TTC549 (cell line): ENCODE data around the gene TGM2.

Source experiments
- FAIRE-seq: peaks from 2 replicates; lab custom pipeline; 2012; peaks lifted over from hg19 to GRCh38; lab: Jason Lieb, UNC

Gene TGM2

DNA sequence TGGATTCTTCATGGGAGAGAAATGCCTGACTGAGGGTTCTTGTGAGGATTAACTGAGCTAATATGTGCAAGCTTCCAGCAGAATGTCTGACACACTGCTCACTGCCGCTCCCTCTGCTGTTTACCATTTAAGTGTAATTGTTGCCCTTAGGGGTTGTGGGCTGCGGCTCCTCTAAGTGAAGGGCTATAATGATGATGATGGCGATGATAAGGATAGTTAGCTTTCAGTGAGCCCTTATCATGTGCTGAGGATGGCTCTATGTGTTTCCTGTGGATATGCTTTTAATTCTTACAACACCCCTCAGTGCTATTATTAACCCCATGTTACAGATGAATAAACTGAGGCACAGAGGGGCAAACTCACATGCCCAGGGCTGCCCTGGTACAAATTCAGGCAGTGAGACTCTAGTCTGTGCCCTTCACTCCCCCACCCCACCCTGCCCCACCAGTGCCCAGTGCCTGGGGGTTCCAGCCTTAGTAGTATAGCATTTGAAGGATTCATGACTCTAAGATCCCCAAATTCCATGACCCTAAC is 33.4 kb downstream of the TGM2 start:
- no peak for FAIRE-seq

DNA sequence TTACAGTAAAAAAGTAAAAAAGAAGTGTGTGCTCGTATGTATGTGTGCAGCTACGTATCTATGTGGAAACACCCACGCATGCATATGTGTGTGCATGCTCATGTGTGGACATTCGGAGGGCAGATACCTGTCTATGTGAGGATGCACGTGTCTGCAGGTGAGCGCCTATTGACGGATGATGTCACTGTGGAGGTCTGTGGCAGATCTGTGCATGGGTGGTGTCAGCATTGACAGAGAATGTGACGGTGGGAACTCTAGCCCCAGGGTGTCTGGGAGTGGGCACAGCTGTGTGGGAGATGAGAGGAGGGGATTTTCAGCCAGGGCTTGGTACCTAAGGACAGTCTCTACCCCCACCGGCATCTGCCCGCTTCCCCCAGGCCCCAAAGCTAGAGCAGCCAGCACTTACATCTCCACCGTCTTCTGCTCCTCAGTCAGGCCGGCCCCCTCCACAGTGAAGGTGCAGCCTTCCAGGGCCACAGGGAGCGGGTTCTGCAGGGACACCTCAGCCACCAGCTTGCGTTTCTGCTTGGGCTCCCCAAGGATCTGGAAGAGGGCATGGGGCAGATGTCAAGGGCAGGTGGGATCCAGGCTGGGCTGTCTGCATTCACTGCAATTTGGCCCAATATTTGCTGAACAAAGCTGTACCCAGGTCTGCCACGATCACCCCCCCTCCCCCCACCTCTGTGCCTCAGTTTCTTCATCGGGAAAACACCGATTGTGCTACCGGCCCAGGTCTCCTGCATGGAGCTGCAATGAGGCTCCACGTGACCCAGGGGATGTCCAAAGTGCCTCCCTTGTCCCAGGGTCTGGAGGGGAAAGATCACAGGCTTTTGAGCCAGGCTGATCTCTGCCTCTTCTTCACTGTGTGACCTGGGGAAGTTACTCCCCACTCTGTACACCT is 34.1 kb downstream of the TGM2 start:
- FAIRE-seq, result no peak

DNA sequence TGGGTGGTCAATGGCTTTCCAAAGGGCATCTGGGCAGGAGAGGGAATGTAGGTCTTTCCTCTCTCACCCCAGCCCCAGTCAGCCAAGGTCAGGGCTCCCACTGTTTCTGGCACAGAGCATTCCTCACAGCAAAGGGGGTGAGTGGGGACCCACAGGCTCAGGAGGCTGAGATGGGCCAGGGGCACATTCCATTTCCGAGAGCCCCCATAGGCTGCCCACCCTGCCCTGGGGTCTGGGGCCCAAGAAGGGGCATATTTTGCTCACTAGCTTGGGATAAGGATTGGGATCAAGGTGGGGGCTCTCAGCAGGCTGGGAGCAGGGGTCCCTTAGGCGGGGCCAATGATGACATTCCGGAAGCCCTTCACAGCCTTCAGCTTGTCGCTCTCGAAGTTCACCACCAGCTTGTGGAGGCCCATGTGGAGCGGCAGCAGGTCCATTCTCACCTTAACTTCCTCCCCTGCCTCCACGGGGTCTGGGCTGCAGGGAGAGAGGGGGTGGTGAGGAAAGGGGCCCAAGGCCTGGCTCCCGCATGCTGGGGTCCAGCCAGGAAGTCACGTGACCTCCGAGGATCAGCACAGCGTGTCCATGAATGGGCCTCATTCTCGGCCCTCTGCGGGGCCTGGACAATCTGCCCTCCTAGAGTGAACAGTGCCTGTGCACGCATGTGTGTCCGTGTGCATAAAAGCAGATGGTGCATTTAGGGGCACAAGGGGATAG is 35.0 kb downstream of the TGM2 start:
- no peak for FAIRE-seq

DNA sequence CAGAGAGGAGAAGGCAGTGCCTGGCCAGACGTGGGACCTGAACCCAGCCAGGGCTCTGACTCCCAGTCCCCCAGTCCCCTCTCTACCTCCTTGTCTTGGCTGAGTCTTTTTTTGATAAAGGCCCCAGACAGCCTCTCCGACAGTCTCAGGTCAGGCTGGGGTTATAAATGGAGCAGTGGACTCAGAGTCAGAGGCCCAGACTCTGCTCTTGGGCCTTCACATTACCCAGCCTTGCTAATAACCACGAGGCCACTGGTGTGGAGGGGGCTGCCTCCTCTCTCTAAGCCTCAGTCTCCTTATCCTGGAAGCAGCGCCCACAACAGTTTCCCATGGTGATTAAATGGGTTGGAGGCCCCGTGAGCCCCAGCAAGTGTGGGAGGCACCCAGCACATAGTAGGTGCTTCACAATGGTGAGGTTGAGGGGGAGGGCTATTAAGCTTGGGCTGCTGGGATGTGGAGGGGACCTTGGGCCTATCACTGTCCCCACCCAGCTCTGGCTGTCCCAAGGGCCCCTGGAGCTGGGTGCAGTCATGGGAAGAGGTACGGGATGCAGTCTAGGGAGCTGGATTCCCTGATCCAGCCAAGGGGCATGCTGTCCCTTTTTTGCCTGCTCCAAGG is 35.7 kb downstream of the TGM2 start:
- no peak for FAIRE-seq

DNA sequence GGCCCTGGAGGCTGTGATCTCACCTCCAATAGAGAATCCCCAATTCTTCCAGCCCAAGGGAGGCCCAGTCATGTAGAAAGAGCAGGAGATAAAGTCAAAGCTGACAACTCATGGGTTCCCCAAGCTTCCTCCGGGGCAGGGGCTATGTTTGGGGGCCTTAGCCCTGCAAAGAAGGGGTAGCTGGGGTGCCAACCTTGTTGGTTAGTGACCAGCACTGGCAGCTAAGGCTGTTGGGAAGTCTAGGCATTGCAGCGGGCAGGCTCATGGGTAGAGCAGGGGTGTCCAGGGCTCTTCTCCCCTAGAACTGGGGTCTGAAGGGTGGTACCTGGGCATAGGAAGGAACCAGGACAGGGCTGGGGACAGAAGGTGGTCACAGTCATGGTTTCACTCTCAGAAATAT is 36.4 kb downstream of the TGM2 start:
- FAIRE-seq, result no peak

DNA sequence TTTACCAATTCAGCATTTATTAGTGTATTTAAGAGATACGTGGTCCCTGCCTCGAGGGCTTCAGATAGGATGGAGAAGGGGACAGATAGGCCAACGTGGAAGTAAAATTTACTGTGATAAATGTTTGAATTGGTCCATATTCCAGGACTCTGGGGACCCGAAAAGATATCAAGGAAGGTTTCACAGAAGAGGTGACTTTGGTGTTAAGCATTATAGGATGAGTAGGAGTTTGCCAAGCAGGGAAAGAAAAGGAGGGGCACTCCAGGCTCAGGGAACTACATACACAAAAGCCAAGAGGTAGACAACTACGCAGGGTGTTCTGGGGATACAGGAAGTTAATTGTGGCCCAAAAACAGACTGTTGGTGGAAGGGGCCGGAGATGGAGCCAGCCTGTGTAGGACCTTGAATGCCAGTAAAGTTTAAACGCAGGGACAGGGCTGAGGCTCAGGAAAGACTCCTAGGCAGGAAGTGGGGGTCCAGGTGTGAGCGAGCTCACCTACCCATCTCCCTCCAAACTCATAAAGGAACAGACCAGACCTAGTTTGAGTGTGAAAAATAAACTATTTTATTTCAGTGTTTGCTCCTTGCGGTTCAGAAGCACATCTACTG is 37.0 kb downstream of the TGM2 start:
- no peak for FAIRE-seq

DNA sequence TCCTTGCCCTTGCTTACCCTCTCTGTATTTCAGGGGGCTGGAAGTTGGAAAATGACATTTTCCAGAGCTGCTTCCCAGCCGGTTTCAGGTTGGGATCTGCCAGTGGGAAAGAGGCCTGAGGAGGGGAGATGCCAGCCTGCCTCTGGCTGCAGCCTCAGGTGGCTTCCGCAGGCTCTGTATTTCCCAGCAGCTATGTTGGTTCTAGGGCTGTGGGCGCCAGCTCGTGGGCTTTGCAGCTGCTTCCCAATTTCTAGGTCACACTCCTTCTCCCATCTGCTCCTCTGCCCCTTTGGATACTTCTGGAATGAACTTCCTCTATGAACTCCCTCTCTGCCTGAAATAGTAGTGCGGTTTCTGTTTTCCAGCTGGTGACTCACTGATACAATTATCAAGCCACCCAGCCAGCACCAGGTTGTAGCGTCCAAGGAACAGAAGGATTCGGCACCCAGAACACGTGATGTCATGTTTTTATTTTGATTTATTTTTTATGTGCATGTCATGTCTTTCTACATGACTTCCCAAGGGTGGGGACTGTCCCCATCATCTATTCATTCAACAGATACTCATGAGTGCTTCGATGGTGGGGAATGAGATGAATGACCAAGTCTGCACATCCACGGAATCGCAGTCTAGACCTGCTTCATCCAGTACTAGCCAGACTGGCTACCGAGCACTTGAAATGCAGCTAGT is 38.0 kb downstream of the TGM2 start:
- no peak for FAIRE-seq

DNA sequence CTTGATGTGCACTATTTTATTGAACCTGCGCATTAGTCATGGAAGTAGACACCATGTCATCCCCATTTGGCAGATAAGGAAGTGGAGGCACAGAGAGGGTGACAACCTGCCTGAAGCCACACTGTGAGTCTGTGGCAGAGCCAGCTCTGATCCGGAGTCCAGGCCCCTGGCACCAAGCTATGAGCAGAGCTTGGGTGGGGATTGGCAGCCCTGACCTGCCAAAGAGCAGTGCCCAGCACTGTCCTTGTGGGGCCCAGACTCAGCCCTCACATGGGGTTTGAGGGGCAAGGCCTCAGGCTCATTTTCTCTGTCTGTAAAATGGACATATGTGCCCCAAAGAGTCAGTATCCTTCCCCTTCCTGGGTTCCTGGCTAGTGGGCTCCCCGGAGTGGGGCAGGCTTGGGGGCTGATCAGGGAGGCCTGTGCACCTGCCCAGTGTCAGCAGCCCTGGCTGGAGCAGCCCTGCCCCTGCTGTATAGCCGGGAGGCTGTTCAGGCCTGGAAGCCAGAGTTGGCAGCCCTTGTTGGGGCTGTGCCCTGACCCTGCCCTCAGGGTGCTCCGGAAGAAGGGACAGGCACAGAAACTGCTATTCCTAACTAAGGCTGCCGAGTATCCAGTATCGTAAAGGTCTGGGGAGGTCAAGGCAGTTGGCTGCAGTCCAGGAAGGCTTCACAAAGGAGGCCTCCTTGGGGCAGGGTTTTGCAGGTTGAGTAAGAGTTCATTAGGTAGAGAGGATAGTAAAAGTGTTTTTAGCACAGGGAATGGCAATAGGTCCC is 38.7 kb downstream of the TGM2 start:
- no peak for FAIRE-seq

DNA sequence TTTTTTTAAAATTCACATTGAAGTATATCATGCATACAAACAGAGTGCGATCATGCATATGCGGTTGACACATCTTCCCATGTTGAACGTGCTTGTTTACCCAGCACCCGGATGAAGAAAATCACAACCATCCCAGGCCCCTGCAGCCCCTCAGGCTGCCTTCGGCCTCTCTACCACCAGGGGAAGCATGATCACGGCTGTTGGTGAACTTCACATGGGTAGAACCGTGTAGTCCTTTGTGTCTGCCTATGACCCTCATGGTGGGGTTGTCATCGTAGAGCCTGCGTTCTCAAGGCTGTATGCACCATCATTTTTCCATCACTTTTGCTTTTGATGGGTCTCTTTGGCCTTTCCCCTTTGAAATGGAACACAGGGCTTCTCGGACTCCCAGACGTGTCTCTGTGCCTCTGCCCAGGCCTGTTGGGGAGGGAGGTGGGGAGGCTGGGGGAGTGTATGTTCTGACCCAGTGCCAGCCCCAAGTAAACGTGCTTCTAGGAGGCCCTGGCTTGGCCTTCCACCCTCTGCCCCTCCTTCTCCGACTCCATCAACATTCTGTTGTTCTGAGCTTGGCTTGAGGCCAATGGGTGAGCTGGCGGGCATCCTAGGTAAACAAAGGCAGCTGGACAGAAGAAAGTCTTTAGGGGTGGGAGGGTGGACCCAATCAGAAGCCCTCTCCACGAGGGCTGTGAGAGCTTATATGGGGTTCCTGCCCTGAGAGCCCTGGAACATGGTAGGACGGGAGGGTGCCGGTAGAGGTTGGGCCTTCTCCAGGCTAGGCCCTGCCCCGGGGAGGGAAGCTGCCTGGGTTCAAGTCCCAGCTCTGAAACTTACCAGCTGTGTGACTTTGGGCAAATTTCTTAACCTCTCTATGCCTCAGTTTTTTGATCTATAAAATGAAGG is 39.7 kb downstream of the TGM2 start:
- no peak for FAIRE-seq

DNA sequence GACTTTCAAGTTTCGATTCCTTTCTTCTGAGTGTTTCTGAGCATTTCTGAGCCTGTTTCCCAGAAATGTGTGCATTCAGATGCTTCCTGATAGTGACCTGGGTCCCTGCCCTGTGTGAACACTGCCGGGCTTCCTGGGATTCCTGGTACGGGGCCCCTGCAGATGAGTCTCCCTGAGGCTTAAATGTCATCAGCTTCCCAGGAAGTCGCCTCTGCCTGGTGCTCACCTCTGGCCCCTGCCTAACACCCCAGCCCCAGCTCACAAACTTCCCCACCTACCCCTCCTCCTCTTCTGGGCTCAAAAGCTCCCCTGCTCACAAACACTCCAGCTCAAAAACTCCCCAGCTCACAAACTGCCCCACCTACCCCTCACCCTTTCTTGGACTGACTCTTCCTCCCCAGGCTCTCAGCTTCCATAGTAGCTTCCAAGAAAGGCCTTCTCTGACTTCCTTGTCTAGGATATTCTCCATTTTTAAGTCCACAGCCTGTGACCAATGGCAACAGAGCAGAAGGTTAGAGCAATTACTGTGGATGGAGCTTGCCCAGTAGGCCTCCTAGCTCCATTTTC is 42.0 kb downstream of the TGM2 start:
- no peak for FAIRE-seq

DNA sequence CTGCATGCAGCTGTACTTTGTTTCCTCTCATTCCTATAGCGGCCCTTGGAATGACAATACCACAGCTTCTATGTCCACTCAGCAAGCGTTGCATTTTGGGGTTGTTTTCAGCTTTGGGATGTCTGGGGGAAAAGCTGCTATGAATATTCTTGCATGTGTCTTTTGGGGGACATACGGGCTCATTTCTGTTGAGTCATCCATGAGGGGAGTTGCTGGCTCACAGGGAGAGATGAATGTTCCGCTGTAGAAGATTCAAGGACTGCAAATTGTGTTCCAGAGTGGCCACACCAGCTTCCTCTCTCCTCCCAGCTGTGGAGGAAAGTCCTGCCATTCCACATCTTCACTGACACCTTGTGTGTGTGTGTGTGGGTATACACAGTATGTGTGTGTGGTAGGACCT is 43.3 kb downstream of the TGM2 start:
- no peak for FAIRE-seq

DNA sequence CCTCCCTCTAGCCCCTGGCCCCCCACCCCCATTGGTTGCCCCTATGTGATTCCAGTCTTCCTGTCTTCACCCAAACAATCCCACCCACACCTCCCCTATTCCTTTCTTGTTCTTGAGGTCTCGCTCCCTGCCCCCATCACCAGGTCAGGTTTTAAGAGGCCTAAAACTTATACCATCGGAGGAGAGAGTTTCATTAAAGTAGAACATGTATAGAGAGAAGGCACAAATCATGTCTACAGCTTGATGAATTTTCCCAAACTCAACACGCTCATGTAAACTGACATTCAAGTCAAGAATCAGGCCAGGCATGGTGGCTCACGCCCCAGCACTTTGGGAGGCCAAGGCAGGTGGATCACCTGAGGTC is 44.5 kb downstream of the TGM2 start:
- no peak for FAIRE-seq

DNA sequence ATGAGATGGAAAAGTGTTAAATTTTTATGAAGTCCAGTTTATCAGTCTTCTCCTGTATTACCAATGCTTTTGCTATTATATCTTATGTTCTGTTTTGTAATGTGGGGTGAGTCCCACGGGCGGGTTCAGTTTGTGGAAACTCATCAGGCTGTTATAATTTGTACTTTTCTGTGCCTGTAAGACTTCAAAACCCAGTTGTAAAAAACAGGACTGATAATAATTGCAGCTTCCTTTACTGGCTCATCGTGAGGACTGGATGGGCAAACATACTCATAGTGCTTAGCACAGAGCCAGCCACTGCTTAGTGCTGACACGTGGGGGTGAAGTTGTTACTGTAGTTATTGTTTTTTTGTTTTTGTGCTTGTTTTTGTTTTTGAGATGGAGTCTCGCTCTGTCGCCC is 45.6 kb downstream of the TGM2 start:
- no peak for FAIRE-seq

DNA sequence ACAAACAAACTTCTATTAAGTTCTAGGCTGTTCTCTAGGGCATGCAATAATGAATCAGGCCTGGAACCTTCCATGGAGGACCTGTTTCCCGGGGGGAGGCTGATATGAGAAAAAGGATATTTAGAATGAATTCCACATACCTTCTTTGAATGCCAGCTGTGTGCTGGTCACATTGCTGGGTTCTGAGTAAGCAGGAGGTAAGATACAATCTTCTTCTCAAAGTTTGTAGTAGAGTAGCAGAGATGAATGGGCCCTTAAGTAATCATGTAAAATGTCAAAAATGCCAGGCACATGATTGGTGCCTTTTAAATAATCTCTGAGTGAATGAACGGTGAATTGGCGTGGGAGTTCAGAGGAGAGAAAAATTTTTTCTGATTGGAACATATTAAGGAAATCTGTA is 47.4 kb downstream of the TGM2 start:
- no peak for FAIRE-seq

DNA sequence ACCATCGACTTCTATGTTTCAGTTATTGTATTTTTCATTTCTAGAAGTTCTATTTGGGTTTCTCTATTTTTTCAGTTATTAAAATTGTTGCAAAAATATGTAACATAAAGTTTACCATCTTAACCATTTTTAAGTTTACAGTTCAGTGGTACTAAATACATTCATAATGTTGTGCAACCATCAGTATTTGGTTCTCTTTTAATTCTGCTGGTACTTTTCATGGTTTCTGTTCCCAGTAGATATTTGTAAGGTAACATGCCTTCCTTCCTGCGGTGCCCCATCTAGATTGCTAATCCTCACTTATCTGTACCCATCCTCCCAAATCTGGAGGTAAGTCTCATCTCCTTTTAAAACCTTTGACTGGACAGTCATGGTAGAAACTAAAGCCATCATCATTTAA is 47.9 kb downstream of the TGM2 start:
- FAIRE-seq, result no peak

DNA sequence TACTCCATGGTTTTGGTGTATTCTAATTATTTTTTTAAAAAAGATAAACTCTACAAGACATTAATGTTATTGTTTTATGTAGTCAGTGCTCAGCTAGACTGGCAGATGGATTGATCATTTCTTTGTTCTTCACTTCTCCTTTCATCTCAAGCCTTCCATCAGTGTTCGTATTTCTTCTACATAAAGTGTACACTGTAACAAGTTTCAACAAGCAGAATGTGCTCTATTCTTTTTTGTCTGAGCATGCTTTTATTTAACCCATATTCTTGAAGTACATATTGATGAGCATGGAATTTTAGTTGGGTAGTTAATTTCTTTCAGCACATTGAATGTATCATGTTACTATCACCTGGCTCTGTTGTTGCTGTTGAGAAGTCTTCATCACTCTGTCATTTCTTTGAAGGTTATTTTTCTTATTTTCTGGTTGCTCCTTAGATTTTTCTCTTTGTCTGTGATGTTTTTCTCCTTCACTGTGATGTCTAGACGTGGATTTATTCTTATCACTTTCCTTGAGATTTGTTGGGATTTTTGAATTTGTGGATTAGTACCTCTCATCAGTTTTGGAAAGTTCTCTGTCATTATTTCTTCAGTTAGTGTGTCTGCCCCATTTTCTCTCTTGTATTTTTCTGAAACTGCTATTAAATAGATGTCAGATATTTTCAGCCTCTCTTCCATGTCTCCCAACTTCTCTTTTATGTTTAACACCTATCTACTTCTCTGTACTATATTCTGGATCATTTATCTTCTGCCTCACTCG is 48.5 kb downstream of the TGM2 start:
- FAIRE-seq, result no peak

DNA sequence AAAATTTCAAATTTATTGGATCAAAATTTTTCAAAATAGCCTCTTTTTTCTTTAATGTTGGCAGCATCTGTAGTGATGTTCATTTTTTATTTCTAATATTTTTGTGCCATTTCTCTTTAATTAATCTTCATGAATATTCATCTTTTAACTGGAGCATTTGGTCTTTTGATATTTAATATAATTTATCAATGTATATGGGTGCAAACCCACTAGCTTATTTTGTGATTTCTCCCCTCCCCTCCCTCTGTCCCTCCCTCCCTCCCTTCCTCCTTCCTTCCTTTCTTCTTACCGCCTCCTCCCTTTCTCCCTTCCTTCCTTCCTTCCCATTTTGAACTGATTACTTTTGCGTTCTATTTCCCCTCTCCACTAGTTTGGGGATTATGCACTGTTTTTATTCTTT is 49.2 kb downstream of the TGM2 start:
- FAIRE-seq, result no peak

DNA sequence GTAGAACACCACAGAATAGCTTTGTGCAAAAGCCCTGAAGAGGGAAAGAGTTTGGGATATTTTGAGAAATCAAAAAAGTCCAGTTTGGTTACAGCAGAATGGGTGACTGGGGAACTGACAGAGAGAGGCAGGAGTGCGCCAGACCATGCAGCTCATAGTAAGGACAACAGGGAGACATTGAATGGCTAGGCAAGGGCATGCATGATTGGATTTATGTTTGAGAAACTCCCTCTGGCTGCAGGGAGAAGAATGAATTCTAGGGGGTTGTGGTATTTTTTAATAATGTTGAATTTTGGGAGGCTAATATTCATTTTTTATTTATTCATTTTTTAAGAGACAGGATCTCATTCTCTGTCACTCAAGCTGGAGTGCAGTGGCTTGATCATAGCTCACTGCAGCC is 49.9 kb downstream of the TGM2 start:
- FAIRE-seq, result no peak

DNA sequence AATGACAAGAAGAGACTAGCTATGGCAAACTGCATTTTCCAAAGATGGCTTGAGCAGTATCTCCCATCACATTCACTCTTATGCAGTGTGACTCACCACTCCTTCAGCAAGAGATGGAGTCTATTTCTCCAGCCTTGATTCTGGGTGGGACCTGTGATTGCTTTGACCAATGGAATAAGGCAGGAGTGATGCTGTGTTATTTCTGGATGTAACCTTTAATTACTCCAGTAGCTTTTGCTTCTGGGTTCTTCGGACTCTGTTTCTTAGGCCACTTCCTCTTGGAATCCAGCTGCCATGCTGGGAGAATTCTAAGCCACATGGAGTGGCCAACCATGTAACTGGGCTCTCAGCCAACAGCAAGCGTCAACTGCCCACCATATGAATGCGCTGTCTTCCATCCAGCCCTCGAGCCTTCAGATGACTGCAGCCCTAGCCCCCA is 50.7 kb downstream of the TGM2 start:
- no peak for FAIRE-seq
